ENCODE measurements around the gene ERMP1.

Gene ERMP1

DNA sequence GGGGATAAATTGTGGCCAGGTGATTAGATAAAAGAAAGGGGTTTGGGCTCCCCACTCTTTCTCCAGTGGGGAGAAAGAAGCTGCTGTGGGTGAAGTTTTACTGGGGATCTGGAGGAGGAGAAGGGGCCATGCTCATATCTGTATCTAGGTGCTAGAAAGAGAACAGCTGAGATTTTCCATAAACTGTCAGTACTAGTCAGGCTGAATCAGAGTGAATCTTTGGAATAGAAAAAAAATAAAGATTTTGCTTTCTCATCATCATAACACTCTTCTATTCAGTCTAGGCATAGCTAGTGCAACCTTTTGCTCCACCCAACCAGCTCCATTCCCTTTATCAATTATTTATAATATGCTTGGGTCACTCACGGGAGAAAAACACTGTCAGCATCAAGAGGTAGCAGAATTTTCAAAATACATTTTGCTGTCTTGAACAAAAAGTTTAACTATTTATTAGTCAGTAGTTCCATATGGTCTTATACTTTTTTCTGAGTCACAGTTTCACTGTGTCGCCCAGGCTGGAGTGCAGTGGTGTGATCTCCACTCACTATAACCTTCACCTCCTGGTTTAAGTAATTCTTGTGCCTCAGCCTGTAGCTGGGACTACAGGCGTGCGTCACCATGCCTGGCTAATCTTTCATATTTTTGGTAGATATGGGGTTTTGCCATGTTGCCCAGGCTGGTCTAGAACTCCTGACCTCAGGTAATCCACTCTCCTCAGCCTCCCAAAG is 21.3 kb upstream of the ERMP1 start:
- DNase-seq: peak; percentile 73

DNA sequence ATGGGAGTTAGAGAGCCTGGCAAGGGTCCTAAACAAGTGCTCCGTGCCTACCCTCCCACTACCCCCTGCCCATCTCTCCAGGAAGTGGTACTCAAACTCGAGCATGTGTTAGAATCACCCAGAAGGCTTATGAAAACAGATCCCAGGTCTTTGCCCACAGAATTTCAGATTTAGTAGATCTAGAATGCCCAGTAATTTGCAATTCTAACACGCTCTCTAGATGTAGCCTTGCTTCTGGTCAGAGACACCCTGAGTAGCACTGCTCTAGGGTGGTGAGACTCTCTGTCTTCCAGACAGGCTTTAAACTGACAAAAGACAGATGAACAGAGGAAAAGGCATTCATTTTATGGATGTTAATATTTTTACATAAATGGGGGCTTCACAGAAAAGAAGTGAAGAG is 20.7 kb upstream of the ERMP1 start:
- peak; percentile 53 for DNase-seq

DNA sequence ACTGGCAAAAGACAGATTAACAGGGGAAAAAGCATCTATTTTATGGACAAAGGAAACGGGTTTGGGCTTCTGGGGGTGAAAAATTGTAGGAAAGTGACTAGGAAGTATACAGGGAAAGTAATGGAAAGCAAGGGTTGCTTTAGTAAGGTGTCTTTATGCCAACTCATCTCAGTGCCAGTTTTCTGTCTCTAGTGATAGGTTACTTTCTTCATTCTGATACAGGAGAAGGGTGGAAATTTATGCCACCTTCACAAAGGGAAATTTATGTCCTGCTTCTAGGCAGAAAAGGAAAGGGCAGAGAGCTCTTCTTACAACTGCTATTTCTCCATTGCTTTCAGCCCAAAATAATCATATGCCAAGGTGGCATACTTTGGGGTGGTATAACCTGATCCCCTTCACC is 20.1 kb upstream of the ERMP1 start:
- DNase-seq: no peak

- peak; percentile 95 for DNase-seq
Measured at GRCh38 chr9:5851445-5851844, 18.5 kb upstream of the ERMP1 start.

DNA sequence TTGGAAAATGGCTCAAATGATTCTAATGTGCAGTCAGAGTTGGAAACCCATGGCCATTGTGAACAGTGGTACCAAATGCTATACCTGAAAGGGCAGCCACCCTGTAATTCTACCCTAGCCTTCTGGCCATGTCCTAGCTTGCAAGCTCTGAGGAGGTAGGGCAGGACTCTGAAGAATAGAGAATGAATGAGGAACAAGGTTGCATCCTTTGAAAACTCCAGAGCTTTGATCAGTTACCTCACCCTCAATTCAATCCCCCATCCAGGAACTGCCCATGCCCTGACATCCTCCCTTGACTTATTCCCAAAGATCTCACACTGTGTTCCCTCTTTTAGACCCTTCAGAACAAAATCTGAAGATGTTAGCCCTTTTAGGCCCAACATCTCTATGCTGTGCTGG is 17.8 kb upstream of the ERMP1 start:
- no peak for DNase-seq

DNA sequence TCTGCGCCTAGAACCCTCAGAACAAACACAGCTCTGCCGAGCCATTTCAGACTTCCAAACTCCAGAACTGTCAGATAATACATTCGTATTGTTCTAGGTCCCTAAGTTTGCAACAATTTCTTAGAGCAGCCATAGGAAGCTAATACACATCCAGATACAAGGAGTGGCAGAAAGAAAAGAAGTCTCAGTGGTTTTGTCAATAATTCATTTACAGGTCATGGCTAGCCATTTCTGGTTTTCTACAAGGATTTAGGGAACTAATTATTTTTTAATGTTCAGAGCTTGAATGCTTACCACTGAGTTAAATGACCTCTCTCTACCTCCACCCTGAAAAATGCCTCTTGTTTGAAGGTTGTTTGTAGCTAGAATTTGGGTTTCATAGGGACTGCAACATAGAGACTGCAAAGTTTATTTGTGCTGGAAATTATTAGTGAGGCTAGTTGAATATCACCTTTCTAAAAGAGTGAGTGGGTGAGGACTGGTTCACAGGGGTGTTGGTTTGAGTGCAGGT is 15.5 kb upstream of the ERMP1 start:
- DNase-seq: no peak

- DNase-seq: no peak
Measured at GRCh38 chr9:5846501-5846921, 13.6 kb upstream of the ERMP1 start.

GRCh38 chr9:5846096-5846495 is 13.2 kb upstream of the ERMP1 start:
- no peak for DNase-seq

GRCh38 chr9:5845157-5845531 is 12.2 kb upstream of the ERMP1 start:
- DNase-seq: no peak

DNA sequence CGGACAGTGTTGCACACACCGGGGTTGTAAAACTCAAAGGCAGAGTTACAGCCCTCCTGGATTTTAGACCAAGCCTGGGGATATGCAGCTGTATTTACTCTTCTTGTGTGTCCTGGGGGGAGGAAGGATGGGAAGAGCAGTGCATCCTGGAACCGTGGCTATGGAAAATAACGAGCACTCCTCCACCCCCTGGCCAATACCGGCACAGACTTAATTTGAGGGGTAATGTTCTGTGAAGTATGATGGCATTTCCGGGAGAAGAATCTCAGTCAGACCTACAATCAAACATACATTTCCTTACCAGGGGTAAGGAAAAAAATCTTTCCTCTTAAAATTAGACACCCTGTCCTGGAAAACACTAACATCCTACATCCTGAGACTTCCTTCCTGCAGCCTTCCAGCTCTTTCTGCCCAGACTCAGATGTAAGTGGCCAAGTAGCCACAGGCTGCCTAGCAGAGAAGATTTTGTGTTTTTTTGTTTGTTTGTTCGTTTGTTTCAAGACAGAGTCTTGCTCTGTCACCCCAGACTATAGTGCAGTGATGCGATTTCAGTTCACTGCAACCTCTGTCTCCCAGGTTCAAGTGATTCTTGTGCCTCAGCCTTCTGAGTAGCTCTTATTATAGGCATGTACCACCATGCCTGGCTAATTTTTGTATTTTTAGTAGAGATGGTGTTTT is 11.0 kb upstream of the ERMP1 start:
- peak; percentile 40 for DNase-seq

- no peak for DNase-seq
Measured at GRCh38 chr9:5842929-5843793, 10.2 kb upstream of the ERMP1 start.

GRCh38 chr9:5841771-5842573 is 9.1 kb upstream of the ERMP1 start:
- DNase-seq: peak; percentile 81

DNA sequence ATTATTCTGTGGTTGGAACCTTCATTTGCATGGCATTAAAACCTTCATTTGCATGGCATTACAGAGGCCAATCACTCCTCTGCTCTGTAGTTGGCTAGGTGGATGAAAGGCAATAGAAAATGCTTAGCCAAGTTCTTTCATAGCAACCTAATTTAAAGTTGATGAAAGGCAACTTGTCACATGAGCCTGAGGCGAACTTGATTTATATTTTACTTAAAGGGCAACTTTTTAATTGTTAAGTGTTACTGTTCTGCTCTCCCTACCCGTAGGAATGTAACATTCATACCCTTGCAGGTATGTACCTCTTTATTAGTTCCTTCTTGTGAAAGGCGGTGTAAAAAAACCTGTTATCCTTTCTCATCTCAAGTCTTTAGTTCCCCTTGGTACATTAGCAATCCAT is 7.9 kb upstream of the ERMP1 start:
- DNase-seq: no peak

DNA sequence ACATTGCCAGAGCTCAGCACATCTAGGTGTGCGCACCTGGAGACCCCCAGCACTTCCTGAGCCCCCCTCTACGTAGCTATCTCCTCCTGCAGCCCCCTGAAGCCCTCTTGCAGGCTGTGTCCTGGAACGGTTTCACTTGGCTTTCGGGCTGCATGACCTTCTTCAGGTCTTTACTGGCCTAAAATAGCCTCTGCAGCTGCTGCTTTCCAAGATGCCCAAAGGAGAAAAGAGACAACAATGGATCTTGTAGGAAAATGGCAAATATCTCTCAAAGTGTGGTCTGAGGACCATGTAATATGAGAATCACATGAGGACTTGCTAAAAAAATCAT is 6.6 kb upstream of the ERMP1 start:
- no peak for DNase-seq

GRCh38 chr9:5838884-5839571 is 6.1 kb upstream of the ERMP1 start:
- DNase-seq: peak; percentile 56

GRCh38 chr9:5835808-5836207 is 2.9 kb upstream of the ERMP1 start:
- peak; percentile 45 for DNase-seq

DNA sequence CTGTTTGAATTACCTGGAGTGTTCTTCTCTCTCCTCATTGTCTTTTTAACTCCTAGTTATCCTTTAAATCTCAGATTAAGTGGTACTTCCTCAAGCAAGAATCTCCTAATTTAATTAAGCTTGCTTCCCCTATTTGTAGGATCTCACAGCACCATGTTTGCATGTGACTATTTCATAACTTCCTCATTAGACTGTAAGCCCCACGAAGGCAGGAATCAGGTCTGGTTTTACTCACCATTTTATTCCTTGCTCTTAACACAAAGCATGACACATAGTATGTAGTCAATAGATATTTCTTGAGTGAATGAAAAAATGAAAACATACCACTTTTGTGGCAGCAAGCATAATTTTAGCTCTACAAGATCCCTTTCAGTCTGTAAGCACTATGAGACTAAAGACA is 1.3 kb upstream of the ERMP1 start:
- no peak for DNase-seq

GRCh38 chr9:5832071-5832537 is 813 bp downstream of the ERMP1 start:
- no peak for DNase-seq

- DNase-seq: no peak
Measured at GRCh38 chr9:5825895-5826622, 6.9 kb downstream of the ERMP1 start.

DNA sequence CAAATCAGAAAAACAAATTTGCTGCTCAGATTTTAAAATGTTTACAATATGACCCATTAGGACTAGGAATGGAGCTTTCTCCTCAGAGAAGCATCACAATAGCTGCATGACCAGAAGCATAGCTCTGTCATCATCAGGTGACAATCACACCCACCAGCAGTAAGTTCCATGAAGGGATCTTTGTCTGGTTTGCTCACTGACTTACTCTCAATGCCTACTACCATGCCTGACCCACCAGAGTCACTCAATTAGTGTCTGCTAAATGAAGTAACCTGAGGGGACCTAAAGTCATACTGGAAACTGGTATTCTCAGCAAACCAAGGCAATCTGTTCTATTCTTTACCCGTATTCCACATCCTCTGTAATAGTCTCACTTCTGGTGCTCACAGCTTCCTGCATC is 7.7 kb downstream of the ERMP1 start:
- DNase-seq: no peak

DNA sequence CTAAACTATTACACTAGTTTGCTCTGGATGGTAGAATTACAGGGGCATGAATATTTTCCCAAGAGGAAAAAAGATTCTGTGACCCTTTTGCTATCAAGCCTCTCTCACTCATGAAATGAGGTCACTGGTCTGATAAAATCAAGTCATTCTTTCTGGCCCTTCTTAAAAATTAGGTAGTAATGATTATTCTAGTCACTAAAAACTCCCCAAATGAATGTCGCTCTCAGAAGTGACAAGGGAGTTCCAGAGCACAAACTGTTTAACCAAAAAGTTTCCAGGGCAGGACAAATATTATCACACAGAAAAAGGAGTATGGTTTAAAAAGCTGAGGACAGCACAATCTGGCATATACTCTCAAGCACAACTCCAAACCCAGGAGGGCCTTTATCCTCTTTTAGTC is 12.5 kb downstream of the ERMP1 start:
- DNase-seq: peak; percentile 30
